ENCODE measurements around the gene SAMD4A. TPM values are rescaled to one million over a fixed set of nuclear protein-coding genes. Genes with fewer than 3 reads are reported as not detected.

Gene SAMD4A
- total and polyA plus RNA-seq, 2 of the 4 experiments (the other 2 are of a cell fraction): 22.9 to 38.2 TPM

GRCh38 chr14:54537651-54538050, 29.3 kb upstream of the SAMD4A start:
- ATAC-seq (ENCODE audit: low read depth): no peak
- Histone ChIP-seq H4K20me1 (ENCODE audit: insufficient read depth, low read length) (no peaks in the 10 kb centered on the region), H4K8ac (ENCODE audit: low read depth in 2 of 2, low read length in 2 of 2) (no peak overlapping the region), H3K9me1 (ENCODE audit: insufficient read depth, low read length) (peaks cover 2% of the 10 kb centered on the region; the same call in 1 of the 2 replicates), H2AK9ac (replicated peaks; ENCODE audit: low read depth, low read length, poor library complexity) (no peak overlapping the region), H2BK5ac (ENCODE audit: low read depth, low read length, poor library complexity, severe bottlenecking) (no peak overlapping the region), H3K9me3 (ENCODE audit: control insufficient read depth, insufficient read depth, low read length) (no peaks in the 10 kb centered on the region), H3K36me3 (ENCODE audit: control insufficient read depth, insufficient read depth, low read length) (peaks cover 11% of the 10 kb centered on the region), H3K14ac (replicated peaks; ENCODE audit: low read depth, low read length) (no peak overlapping the region), H2BK20ac (ENCODE audit: low read depth, low read length) (no peak overlapping the region), H3K56ac (ENCODE audit: extremely low read depth, insufficient read depth, low read length) (no peak overlapping the region), H3K4me1 (ENCODE audit: control insufficient read depth, insufficient read depth, low read length) (no peaks in the 10 kb centered on the region), H2BK15ac (ENCODE audit: low read depth, low read length) (no peak overlapping the region), H3K27me3 (ENCODE audit: control insufficient read depth, insufficient read depth, low read length) (no peaks in the 10 kb centered on the region), H3K18ac (ENCODE audit: low read depth, low read length) (no peak overlapping the region), H2AFZ (replicated peaks; ENCODE audit: low read length, poor library complexity) (no peak overlapping the region), H3K4me3 (ENCODE audit: insufficient read depth, low read depth, low read length) (no peak overlapping the region), H2BK120ac (ENCODE audit: low read depth, low read length) (no peak overlapping the region), H3K9ac (ENCODE audit: low read depth, low read length) (no peak overlapping the region), H3K27ac (ENCODE audit: insufficient read depth, low read length) (no peak overlapping the region), H4K91ac (ENCODE audit: insufficient read depth, low read depth, low read length) (no peak overlapping the region), H4K5ac (ENCODE audit: low read depth, low read length) (no peak overlapping the region), H3K4me2 (ENCODE audit: low read depth, low read length) (no peak overlapping the region), H3K79me1 (ENCODE audit: low read depth in 1 of 2, low read length in 2 of 2) (no peaks in the 10 kb centered on the region; a peak in 1 of 4 replicates), H2AK5ac (ENCODE audit: low read depth, low read length) (no peak overlapping the region), H3K23ac (ENCODE audit: low read depth, low read length) (no peak overlapping the region), H3K4ac (ENCODE audit: low read depth, low read length) (no peak overlapping the region)
- TF ChIP-seq MAZ (IDR thresholded peaks at IDR 0.05; ENCODE audit: borderline replicate concordance, low read depth, low read length) (no peak), NFE2L2 (IDR thresholded peaks at IDR 0.05; ENCODE audit: low read depth, low read length) (no peak), CHD1 (IDR thresholded peaks at IDR 0.05; ENCODE audit: low read depth, low read length) (no peak), CEBPB (IDR thresholded peaks at IDR 0.05; ENCODE audit: low read depth, low read length) (no peak), USF2 (IDR thresholded peaks at IDR 0.05; ENCODE audit: low read depth, low read length) (no peak), RFX5 (IDR thresholded peaks at IDR 0.05; ENCODE audit: low read depth, low read length) (no peak), ELK1 (IDR thresholded peaks at IDR 0.05; ENCODE audit: borderline replicate concordance, low read depth, low read length) (no peak), RAD21 (IDR thresholded peaks at IDR 0.05; ENCODE audit: low read length) (no peak), CTCF (conservative IDR thresholded peaks at IDR 0.05; ENCODE audit: low read depth, low read length) (no peak), BHLHE40 (IDR thresholded peaks at IDR 0.05; ENCODE audit: low read depth, low read length) (no peak), MXI1 (IDR thresholded peaks at IDR 0.05; ENCODE audit: borderline replicate concordance, low read depth, low read length) (no peak), POLR2A (IDR thresholded peaks at IDR 0.05; ENCODE audit: low read depth, low read length) (no peak), SMC3 (IDR thresholded peaks at IDR 0.05; ENCODE audit: low read depth, low read length) (no peak), MAFK (IDR thresholded peaks at IDR 0.05; ENCODE audit: low read depth, low read length) (no peak), RCOR1 (IDR thresholded peaks at IDR 0.05; ENCODE audit: insufficient replicate concordance, low read length) (no peak)
- no CpG with 5 or more reads among the region's 2 CpGs for WGBS, 2 experiments (ENCODE audit: extremely low coverage in 2 of 2, insufficient read length in 1 of 2)
- POLR2A ChIA-PET (ENCODE audit: unreplicated experiment): no interaction called here
- dilution Hi-C loops (cut with HindIII; ENCODE audit: low sequenced_read_pairs, unreplicated experiment) (no loop called here), intact Hi-C loops (cut with micrococcal nuclease) (no loop called here), in situ Hi-C loops (cut with MboI; ENCODE audit: low sequenced_read_pairs) (no loop called here)
- CTCF ChIA-PET: no interaction called here
- no TSS peak for BruUV-seq (replicated peaks)
- no peak for DNase-seq
